Mesendoderm (in vitro differentiated cells): ENCODE data around the gene DENND1B.
"Not testable (repeated sequence)": the region's sequence is repeated elsewhere in the genome, so short reads cannot be mapped to it uniquely, and the experiment has no call there.

Source experiments
- DNase-seq: peaks from one replicate; pipeline ENCODE4 v3.0.0; 2013
- H2AK5ac ChIP-seq: 2 replicates; pipeline ENCODE4 v1.6.1; 2013; ENCODE audit warnings: low read length, inconsistent platforms
- H2BK120ac ChIP-seq: 2 replicates; pipeline ENCODE4 v1.6.1; 2013; ENCODE audit warnings: low read depth, mild to moderate bottlenecking, low read length, moderate library complexity, mixed read lengths
- H2BK15ac ChIP-seq: replicated peaks from 2 replicates; pipeline ENCODE4 v1.6.1; 2013; ENCODE audit warnings: low read depth, mild to moderate bottlenecking, moderate library complexity
- H2BK5ac ChIP-seq: 2 replicates; pipeline ENCODE4 v1.6.1; 2013; ENCODE audit warnings: low read length, inconsistent platforms
- H3K18ac ChIP-seq: 2 replicates; pipeline ENCODE4 v1.6.1; 2013; ENCODE audit warnings: mild to moderate bottlenecking, low read length, mixed read lengths
- H3K23ac ChIP-seq: one replicate; pipeline ENCODE4 v1.6.1; 2013; ENCODE audit warnings: low read length
- H3K27ac ChIP-seq: 2 replicates; pipeline ENCODE4 v1.5.1; 2013; ENCODE audit warnings: low read depth, mild to moderate bottlenecking, inconsistent platforms, low read length, moderate library complexity
- H3K27me3 ChIP-seq: 2 replicates; pipeline ENCODE4 v1.6.1; 2013; ENCODE audit warnings: low read length, control low read depth, mild to moderate bottlenecking, inconsistent platforms; ENCODE audit not compliant: insufficient read depth, poor library complexity
- H3K36me3 ChIP-seq: 2 replicates; pipeline ENCODE4 v1.6.1; 2013; ENCODE audit warnings: low read length, inconsistent platforms; ENCODE audit not compliant: control insufficient read depth, insufficient read depth
- H3K4ac ChIP-seq: one replicate; pipeline ENCODE4 v1.6.1; 2013; ENCODE audit warnings: low read depth, mild to moderate bottlenecking, low read length, moderate library complexity
- H3K4me1 ChIP-seq: 2 replicates; pipeline ENCODE4 v1.6.1; 2013; ENCODE audit warnings: low read depth, low read length, inconsistent platforms; ENCODE audit not compliant: control insufficient read depth
- H3K4me2 ChIP-seq: 2 replicates; pipeline ENCODE4 v1.6.1; 2013; ENCODE audit warnings: low read length
- H3K4me3 ChIP-seq: 2 replicates; pipeline ENCODE4 v1.5.1; 2013; ENCODE audit warnings: mild to moderate bottlenecking, low read length
- H3K56ac ChIP-seq: one replicate; pipeline ENCODE4 v1.6.1; 2013; ENCODE audit warnings: low read length
- H3K79me1 ChIP-seq: 2 replicates; pipeline ENCODE4 v1.6.1; 2013; ENCODE audit warnings: low read length, inconsistent platforms
- H3K79me2 ChIP-seq: 2 replicates; pipeline ENCODE4 v1.6.1; 2013; ENCODE audit warnings: mild to moderate bottlenecking, low read length; ENCODE audit not compliant: control insufficient read depth, insufficient read depth
- H3K9ac ChIP-seq: 2 replicates; pipeline ENCODE4 v1.6.1; 2013; ENCODE audit warnings: low read length, inconsistent platforms
- H4K5ac ChIP-seq: one replicate; pipeline ENCODE4 v1.6.1; 2013; ENCODE audit warnings: low read length
- H4K8ac ChIP-seq: one replicate; pipeline ENCODE4 v1.6.1; 2013; ENCODE audit warnings: low read depth, mild to moderate bottlenecking, control low read depth, low read length, moderate library complexity
- WGBS: extraction: QIAGEN DNeasy Blood & Tissue Kit; methylation state at CpG from one replicate; pipeline ENCODE4 v1.1.7; 2013; ENCODE audit warnings: low lambda C conversion rate, missing lambda C conversion rate; ENCODE audit not compliant: insufficient coverage; ENCODE audit errors: extremely low coverage; 5-methylcytosine and 5-hydroxymethylcytosine counted together

The DENND1B gene

GRCh38 chr1:197725044-197725443 is 50.2 kb downstream of the DENND1B start:
- H3K79me2 ChIP-seq: no peaks in the 10 kb centered on the region
- H4K5ac ChIP-seq: no peak overlapping the region
- H3K4me1 ChIP-seq: no peaks in the 10 kb centered on the region
- no peak overlapping the region for H3K9ac ChIP-seq
- H3K27me3 ChIP-seq: no peaks in the 10 kb centered on the region
- H3K23ac ChIP-seq: no peak overlapping the region
- no peaks in the 10 kb centered on the region for H3K36me3 ChIP-seq
- H2BK120ac ChIP-seq: no peak overlapping the region
- no peak overlapping the region for H3K27ac ChIP-seq
- no peak overlapping the region for H3K4ac ChIP-seq
- no peak overlapping the region for H2BK5ac ChIP-seq
- H3K18ac ChIP-seq: no peak overlapping the region
- H3K56ac ChIP-seq: no peak overlapping the region
- DNase-seq: peak; percentile 42
- no peaks in the 10 kb centered on the region for H3K79me1 ChIP-seq
- H3K4me3 ChIP-seq: no peak overlapping the region
- H3K4me2 ChIP-seq: no peak overlapping the region
- WGBS: no CpG with 5 or more reads among the region's 1 CpG
- no peak overlapping the region for H2BK15ac ChIP-seq
- H4K8ac ChIP-seq: no peak overlapping the region
- H2AK5ac ChIP-seq: no peak overlapping the region

GRCh38 chr1:197715806-197716205 is 59.5 kb downstream of the DENND1B start:
- Histone ChIP-seq H3K23ac (no peak overlapping the region), H2BK120ac (no peak overlapping the region), H3K4me1 (no peaks in the 10 kb centered on the region), H3K56ac (no peak overlapping the region), H3K4me3 (no peak overlapping the region), H3K36me3 (no peaks in the 10 kb centered on the region), H3K79me2 (no peaks in the 10 kb centered on the region), H2BK5ac (no peak overlapping the region), H3K27me3 (no peaks in the 10 kb centered on the region), H2AK5ac (no peak overlapping the region), H3K27ac (no peak overlapping the region), H3K9ac (no peak overlapping the region), H2BK15ac (no peak overlapping the region), H3K4me2 (no peak overlapping the region), H4K5ac (no peak overlapping the region), H3K4ac (no peak overlapping the region), H3K79me1 (no peaks in the 10 kb centered on the region), H3K18ac (no peak overlapping the region), H4K8ac (no peak overlapping the region)
- WGBS: no CpG with 5 or more reads among the region's 1 CpG
- DNase-seq: no peak

- Histone ChIP-seq H3K4me1 (no peaks in the 10 kb centered on the region), H3K4ac (no peak overlapping the region), H3K79me2 (no peaks in the 10 kb centered on the region), H2BK120ac (no peak overlapping the region), H3K18ac (no peak overlapping the region), H3K27ac (no peak overlapping the region), H2AK5ac (no peak overlapping the region), H3K23ac (no peak overlapping the region), H2BK5ac (no peak overlapping the region), H4K8ac (no peak overlapping the region), H3K9ac (no peak overlapping the region), H3K4me3 (no peak overlapping the region), H3K4me2 (no peak overlapping the region), H2BK15ac (no peak overlapping the region), H3K36me3 (no peaks in the 10 kb centered on the region), H3K27me3 (no peaks in the 10 kb centered on the region), H3K79me1 (no peaks in the 10 kb centered on the region), H4K5ac (no peak overlapping the region), H3K56ac (no peak overlapping the region)
- WGBS: no CpG with 5 or more reads among the region's 1 CpG
- no peak for DNase-seq
Observed at GRCh38 chr1:197706601-197707000, 68.7 kb downstream of the DENND1B start.

- Histone ChIP-seq H4K8ac (no peak overlapping the region), H3K56ac (no peak overlapping the region), H3K79me2 (no peaks in the 10 kb centered on the region), H3K9ac (no peak overlapping the region), H3K27me3 (no peaks in the 10 kb centered on the region), H3K4me3 (no peak overlapping the region), H2BK120ac (no peak overlapping the region), H3K79me1 (no peaks in the 10 kb centered on the region), H2AK5ac (no peak overlapping the region), H3K4me1 (no peaks in the 10 kb centered on the region), H2BK5ac (no peak overlapping the region), H3K27ac (no peak overlapping the region), H3K4ac (no peak overlapping the region), H4K5ac (no peak overlapping the region), H2BK15ac (no peak overlapping the region), H3K36me3 (no peaks in the 10 kb centered on the region), H3K23ac (no peak overlapping the region), H3K4me2 (no peak overlapping the region), H3K18ac (no peak overlapping the region)
- WGBS: no CpG with 5 or more reads among the region's 3 CpGs
- no peak for DNase-seq
Observed at GRCh38 chr1:197705941-197706340, 69.3 kb downstream of the DENND1B start.

GRCh38 chr1:197700688-197701087 is 74.6 kb downstream of the DENND1B start:
- not testable (repeated sequence) for H3K4me2 ChIP-seq, H2BK15ac ChIP-seq, H3K4me1 ChIP-seq, H3K56ac ChIP-seq, H3K36me3 ChIP-seq, H2AK5ac ChIP-seq, H3K4ac ChIP-seq, H3K18ac ChIP-seq, H3K4me3 ChIP-seq, H2BK120ac ChIP-seq, H3K79me2 ChIP-seq, H3K27ac ChIP-seq, DNase-seq, H4K5ac ChIP-seq, H4K8ac ChIP-seq, H3K23ac ChIP-seq, H2BK5ac ChIP-seq, H3K9ac ChIP-seq, H3K27me3 ChIP-seq, H3K79me1 ChIP-seq
- no CpG with 5 or more reads among the region's 4 CpGs for WGBS

- no peaks in the 10 kb centered on the region for H3K36me3 ChIP-seq
- H2AK5ac ChIP-seq: no peak overlapping the region
- no peak overlapping the region for H2BK5ac ChIP-seq
- H3K79me1 ChIP-seq: no peaks in the 10 kb centered on the region
- H3K9ac ChIP-seq: no peak overlapping the region
- H3K4me2 ChIP-seq: no peak overlapping the region
- no peak overlapping the region for H3K4me3 ChIP-seq
- H3K4me1 ChIP-seq: no peaks in the 10 kb centered on the region
- H3K79me2 ChIP-seq: no peaks in the 10 kb centered on the region
- no peak overlapping the region for H3K56ac ChIP-seq
- no CpG with 5 or more reads among the region's 2 CpGs for WGBS
- no peak overlapping the region for H4K8ac ChIP-seq
- DNase-seq: no peak
- H3K27me3 ChIP-seq: no peaks in the 10 kb centered on the region
- H3K23ac ChIP-seq: no peak overlapping the region
- H4K5ac ChIP-seq: no peak overlapping the region
- no peak overlapping the region for H2BK120ac ChIP-seq
- no peak overlapping the region for H3K27ac ChIP-seq
- H2BK15ac ChIP-seq: no peak overlapping the region
- no peak overlapping the region for H3K4ac ChIP-seq
- H3K18ac ChIP-seq: no peak overlapping the region
Observed at GRCh38 chr1:197696372-197696771, 78.9 kb downstream of the DENND1B start.
